H1 (cell line): ENCODE results near the gene NAPA. TPM values are rescaled to one million over a fixed set of nuclear protein-coding genes. Genes with fewer than 3 reads are reported as not detected.

ENCODE experiments used
- CTCF ChIA-PET: fragments of 300-600 bp; sonication (Branson Sonifier 250); formaldehyde crosslinking; loops from one replicate; lab custom pipeline; 2021; ENCODE audit not compliant: partially characterized antibody; lab: Charles Lee
- POLR2A ChIA-PET: fragments of 300-600 bp; sonication (Branson Sonifier 250); formaldehyde crosslinking; loops from one replicate; lab custom pipeline; 2021; ENCODE audit warnings: inconsistent platforms; ENCODE audit not compliant: partially characterized antibody; lab: Charles Lee
- DNase-seq, 2 experiments: peaks; one replicate each; pipeline versions ENCODE4 v3.0.0 to v3.0.0-alpha.2; 2010 to 2022; ENCODE audit warnings: low spot score in 2 of 2, low read depth in 1 of 2, mixed read lengths in 1 of 2
- FAIRE-seq: peaks from 2 replicates; lab custom pipeline; 2011; peaks lifted over from hg19 to GRCh38; lab: Jason Lieb, UNC
- H2AFZ ChIP-seq: 2 replicates; pipeline ENCODE4 v1.8.1; 2012; ENCODE audit warnings: low read length, inconsistent platforms
- H2AK5ac ChIP-seq: 2 replicates; pipeline ENCODE4 v1.6.1; 2013; ENCODE audit warnings: low read depth, low read length
- H2BK120ac ChIP-seq: replicated peaks from 2 replicates; pipeline ENCODE3; 2013; ENCODE audit warnings: low read depth, low read length, inconsistent platforms
- H2BK12ac ChIP-seq: 2 replicates; pipeline ENCODE4 v1.6.1; 2013; ENCODE audit warnings: low read depth, low read length
- H2BK15ac ChIP-seq: 2 replicates; pipeline ENCODE4 v1.6.1; 2013; ENCODE audit warnings: low read length
- H2BK20ac ChIP-seq: 2 replicates; pipeline ENCODE4 v1.6.1; 2013; ENCODE audit warnings: low read length
- H2BK5ac ChIP-seq: 2 replicates; pipeline ENCODE4 v1.6.1; 2013; ENCODE audit warnings: low read depth, low read length
- H3K14ac ChIP-seq: 2 replicates; pipeline ENCODE4 v1.6.1; 2013; ENCODE audit warnings: inconsistent platforms; ENCODE audit not compliant: insufficient read length
- H3K18ac ChIP-seq: 2 replicates; pipeline ENCODE4 v1.6.1; 2013; ENCODE audit warnings: low read length; ENCODE audit errors: extremely low read depth
- H3K23ac ChIP-seq: 2 replicates; pipeline ENCODE4 v1.6.1; 2013; ENCODE audit warnings: inconsistent platforms; ENCODE audit not compliant: insufficient read length
- H3K23me2 ChIP-seq: 2 replicates; pipeline ENCODE4 v1.6.1; 2013; ENCODE audit warnings: low read depth, low read length
- H3K27ac ChIP-seq: 2 replicates; pipeline ENCODE4 v1.6.1; 2011; ENCODE audit warnings: low read depth, low read length, inconsistent platforms
- H3K27me3 ChIP-seq, 4 experiments: replicated peaks in 1 of 4; 1 replicate in 1 of 4; 2 replicates in 3 of 4; pipeline versions ENCODE4 v1.6.1 to v1.8.1; 2011 to 2013; ENCODE audit warnings: low read length in 3 of 4, mild to moderate bottlenecking in 3 of 4, inconsistent platforms in 2 of 4, mixed read lengths in 2 of 4, moderate library complexity in 1 of 4; ENCODE audit not compliant: control insufficient read depth in 3 of 4, insufficient read depth in 3 of 4; ENCODE audit errors: extremely low read depth in 1 of 4
- H3K36me3 ChIP-seq, 4 experiments: 2 replicates each; pipeline versions ENCODE4 v1.6.1 to v1.8.1; 2011 to 2013; ENCODE audit warnings: mild to moderate bottlenecking in 4 of 4, low read length in 3 of 4, moderate library complexity in 2 of 4, control low read depth in 1 of 4, inconsistent platforms in 1 of 4; ENCODE audit not compliant: insufficient read depth in 4 of 4, control insufficient read depth in 2 of 4
- H3K4ac ChIP-seq: replicated peaks from 2 replicates; pipeline ENCODE3; 2013; ENCODE audit warnings: low read length, low read depth, mixed read lengths, inconsistent platforms; ENCODE audit not compliant: insufficient read length
- H3K4me1 ChIP-seq, 4 experiments: replicated peaks in 1 of 4; 1 replicate in 1 of 4; 2 replicates in 3 of 4; pipeline versions ENCODE4 v1.6.1 to v1.8.1; 2011 to 2013; ENCODE audit warnings: low read length in 3 of 4, inconsistent platforms in 2 of 4, mixed read lengths in 1 of 4; ENCODE audit not compliant: insufficient read depth in 4 of 4, control insufficient read depth in 3 of 4
- H3K4me2 ChIP-seq, 2 experiments: 2 replicates each; pipeline versions ENCODE4 v1.6.1 to v1.8.1; 2011 to 2013; ENCODE audit warnings: low read depth in 2 of 2, low read length in 2 of 2, control low read depth in 1 of 2, inconsistent platforms in 1 of 2, mild to moderate bottlenecking in 1 of 2; ENCODE audit not compliant: insufficient read depth in 1 of 2
- H3K4me3 ChIP-seq, 4 experiments: fragments of 200-600, 300-600 bp in 1 of 4; sonication (generic), shearing (Covaris generic), sonication (Bioruptor Twin) in 1 of 4; 2 replicates each; pipeline versions ENCODE4 v1.5.1 to v1.8.1; 2011 to 2016; ENCODE audit warnings: low read length in 4 of 4, low read depth in 3 of 4, control low read depth in 2 of 4, inconsistent platforms in 2 of 4, mild to moderate bottlenecking in 2 of 4, mixed read lengths in 1 of 4, moderate library complexity in 1 of 4; ENCODE audit not compliant: insufficient read depth in 2 of 4; ENCODE audit errors: extremely low read depth in 1 of 4
- H3K56ac ChIP-seq: replicated peaks from 2 replicates; pipeline ENCODE3; 2013; ENCODE audit warnings: low read depth, mild to moderate bottlenecking, mixed read lengths, low read length, inconsistent platforms; ENCODE audit not compliant: insufficient read length
- H3K79me1 ChIP-seq: 2 replicates; pipeline ENCODE4 v1.6.1; 2013; ENCODE audit warnings: low read depth, low read length, control low read depth
- H3K79me2 ChIP-seq, 2 experiments: 2 replicates each; pipeline versions ENCODE4 v1.6.1 to v1.8.1; 2012 to 2013; ENCODE audit warnings: low read length in 2 of 2, mild to moderate bottlenecking in 2 of 2, inconsistent platforms in 1 of 2; ENCODE audit not compliant: insufficient read depth in 2 of 2, control insufficient read depth in 1 of 2
- H3K9ac ChIP-seq, 4 experiments: replicated peaks in 1 of 4; 1 replicate in 1 of 4; 2 replicates in 3 of 4; pipeline versions ENCODE4 v1.6.1 to v1.8.1; 2011 to 2013; ENCODE audit warnings: low read depth in 3 of 4, low read length in 3 of 4, control low read depth in 2 of 4, mild to moderate bottlenecking in 2 of 4, moderate library complexity in 2 of 4, inconsistent platforms in 1 of 4; ENCODE audit errors: extremely low read depth in 1 of 4
- H3K9me3 ChIP-seq, 2 experiments: 2 replicates each; pipeline versions ENCODE4 v1.6.1 to v1.8.1; 2012 to 2013; ENCODE audit warnings: mild to moderate bottlenecking in 2 of 2, moderate library complexity in 2 of 2, control low read depth in 1 of 2, inconsistent platforms in 1 of 2, low read depth in 1 of 2, low read length in 1 of 2, mixed read lengths in 1 of 2; ENCODE audit not compliant: insufficient read depth in 2 of 2
- H4K20me1 ChIP-seq, 2 experiments: replicated peaks in 1 of 2; 2 replicates each; pipeline versions ENCODE3 to v1.8.1; 2011 to 2013; ENCODE audit warnings: inconsistent platforms in 2 of 2, low read length in 2 of 2, mild to moderate bottlenecking in 1 of 2; ENCODE audit not compliant: insufficient read depth in 2 of 2, control insufficient read depth in 1 of 2
- H4K5ac ChIP-seq: 2 replicates; pipeline ENCODE4 v1.6.1; 2013; ENCODE audit warnings: low read length, low read depth, mixed read lengths, inconsistent platforms; ENCODE audit not compliant: insufficient read length
- H4K8ac ChIP-seq: 2 replicates; pipeline ENCODE4 v1.8.0; 2013; ENCODE audit warnings: mild to moderate bottlenecking, moderate library complexity, low read length, inconsistent platforms; ENCODE audit not compliant: insufficient read depth; ENCODE audit errors: extremely low read depth
- H4K91ac ChIP-seq: replicated peaks from 2 replicates; pipeline ENCODE3; 2013; ENCODE audit warnings: low read length, mixed read lengths, inconsistent platforms; ENCODE audit not compliant: insufficient read length
- CBX5 ChIP-seq: fragments of 300-800, 300-1000 bp; sonication (generic); IDR thresholded peaks from 2 replicates; pipeline ENCODE4 v1.7.1; 2016; ENCODE audit warnings: antibody characterized with exemption, low read length, low read depth
- EP300 ChIP-seq, 2 experiments: IDR thresholded peaks; 1 replicate in 1 of 2; 2 replicates in 1 of 2; pipeline ENCODE4 v1.6.1; 2011 to 2012; ENCODE audit warnings: low read depth in 2 of 2, low read length in 2 of 2, mild to moderate bottlenecking in 2 of 2, borderline replicate concordance in 1 of 2, inconsistent platforms in 1 of 2, moderate library complexity in 1 of 2
- HDAC6 ChIP-seq: IDR thresholded peaks from one replicate; pipeline ENCODE4 v1.7.1; 2012; ENCODE audit warnings: low read depth, mild to moderate bottlenecking, inconsistent platforms, low read length, moderate library complexity
- MAFK ChIP-seq: IDR thresholded peaks from 2 replicates; pipeline ENCODE4 v1.6.1; 2012; ENCODE audit warnings: low read depth, mild to moderate bottlenecking, improper control_type of control experiment, low read length
- NANOG ChIP-seq: IDR thresholded peaks from 2 replicates; pipeline ENCODE4 v1.6.1; 2011; ENCODE audit warnings: low read length, low read depth, mild to moderate bottlenecking, inconsistent platforms; ENCODE audit not compliant: insufficient read depth, poor library complexity, severe bottlenecking
- PHF8 ChIP-seq: fragments of 200-600 bp; sonication (generic); conservative IDR thresholded peaks from 2 replicates; pipeline ENCODE4 v1.7.1; 2012; ENCODE audit warnings: low read depth, mild to moderate bottlenecking, inconsistent platforms, low read length, moderate library complexity
- RNF2 ChIP-seq: fragments of 200-900, 300-1000 bp; sonication (generic); IDR thresholded peaks from 2 replicates; pipeline ENCODE4 v1.7.1; 2016; ENCODE audit warnings: borderline replicate concordance, low read depth, mild to moderate bottlenecking, antibody characterized with exemption, low read length; ENCODE audit not compliant: poor library complexity, severe bottlenecking; ENCODE audit errors: missing control alignments
- SP2 ChIP-seq: IDR thresholded peaks from 2 replicates; pipeline ENCODE4 v1.6.1; 2012; ENCODE audit warnings: mild to moderate bottlenecking, low read length, inconsistent platforms
- SRF ChIP-seq: IDR thresholded peaks from 2 replicates; pipeline ENCODE4 v1.6.1; 2011; ENCODE audit warnings: mild to moderate bottlenecking, low read depth, low read length, moderate library complexity
- TBP ChIP-seq: IDR thresholded peaks from 2 replicates; pipeline ENCODE4 v1.6.1; 2011; ENCODE audit warnings: low read depth, low read length, improper control_type of control experiment
- WGBS, 2 experiments: shearing (Covaris generic) in 1 of 2; methylation state at CpG; one replicate each; pipeline versions ENCODE4 v1.1.6 to v1.1.7; 2013 to 2015; ENCODE audit warnings: low lambda C conversion rate in 2 of 2, mixed read lengths in 2 of 2, inconsistent platforms in 1 of 2, low coverage in 1 of 2, missing lambda C conversion rate in 1 of 2; ENCODE audit not compliant: insufficient replicate concordance in 2 of 2, insufficient coverage in 1 of 2, insufficient read length in 1 of 2; ENCODE audit errors: extremely low coverage in 1 of 2, missing lambda C conversion rate in 1 of 2; 5-methylcytosine and 5-hydroxymethylcytosine counted together
- polyA plus RNA-seq, 7 experiments: library from polyadenylated mRNA; depleted of rRNA in 3 of 7; stranded (reverse) in 5 of 7; unstranded in 2 of 7; fragments of >200 nt in 5 of 7; fragments of 200-250 nt in 2 of 7; gene quantifications; 1 replicate in 5 of 7; 2 replicates in 1 of 7; 4 replicates in 1 of 7; pipeline versions ENCODE4 v1.2.1 to v1.2.3, GENCODE V29; 2011 to 2013; ENCODE audit warnings: missing spikeins in 2 of 7, mixed read lengths in 2 of 7
- total RNA-seq: library from RNA; stranded (reverse); fragmentation: NEBNext Ultra II Directional; extraction: Animal tissue kit (Norgen Biotek cat#: 25700); gene quantifications from 2 replicates; pipeline ENCODE4 v1.2.1, GENCODE V29; 2021
- TF ChIP-seq, protein P1 (sequence below): IDR thresholded peaks from 2 replicates; pipeline ENCODE4 v1.6.1; 2011; ENCODE audit warnings: low read length, improper control_type of control experiment

NAPA gene
- total and polyA plus RNA-seq, 2 of the 8 experiments (the other 6 are each of a cell fraction or from before 2014, with no cell fraction given): 58.5 to 78.2 TPM

DNA sequence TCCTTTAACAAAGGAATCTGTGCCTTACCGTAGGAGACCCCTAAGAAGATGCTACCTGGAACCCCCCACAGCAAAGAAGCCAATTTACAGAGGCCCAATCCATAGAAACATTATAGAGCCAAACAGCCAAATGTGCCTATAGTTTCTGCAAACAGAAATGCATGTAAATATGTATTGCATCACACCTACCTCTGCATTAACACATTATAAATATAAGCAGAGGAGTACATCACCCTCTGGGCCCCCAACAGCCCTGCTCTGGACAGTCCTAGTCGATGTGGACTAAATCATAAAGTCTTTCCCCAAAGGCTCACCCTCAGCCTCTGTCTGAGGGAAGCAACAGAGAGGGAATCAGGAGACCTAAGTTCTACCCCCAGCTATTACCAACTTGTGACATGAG lies 32.3 kb upstream of the NAPA start:
- Histone ChIP-seq H3K9ac (no peak overlapping the region), H3K23ac (no peak overlapping the region), H3K27ac (no peak overlapping the region), H3K14ac (no peak overlapping the region), H3K27me3 (no peaks in the 10 kb centered on the region), H3K4me1 (peaks cover 0 to 4% (median 0%) of the 10 kb centered on the region in 4 experiments; a peak in 1 of 7 replicates), H3K56ac (no peak overlapping the region), H2BK5ac (no peak overlapping the region), H3K23me2 (no peaks in the 10 kb centered on the region), H4K20me1 (no peaks in the 10 kb centered on the region), H2AFZ (no peak overlapping the region), H4K91ac (no peak overlapping the region), H3K4me3 (no peak overlapping the region), H2BK15ac (no peak overlapping the region), H3K79me2 (no peaks in the 10 kb centered on the region), H3K4ac (no peak overlapping the region), H2BK20ac (no peak overlapping the region), H2AK5ac (no peak overlapping the region), H4K5ac (no peak overlapping the region), H3K18ac (no peak overlapping the region), H4K8ac (no peak overlapping the region), H3K36me3 (no peaks in the 10 kb centered on the region), H2BK120ac (no peak overlapping the region), H3K4me2 (no peak overlapping the region), H3K79me1 (no peaks in the 10 kb centered on the region), H3K9me3 (no peaks in the 10 kb centered on the region), H2BK12ac (no peak overlapping the region)
- POLR2A ChIA-PET: interaction anchor here (1.1 kb wide), 1 partner anchor 13 kb away, joined by 3 read pairs; no protein-coding TSS in a partner anchor
- CTCF ChIA-PET: interaction anchor here (0.8 to 1.7 kb wide), 2 partner anchors 26 to 152 kb away, joined by 3 to 5 read pairs; no protein-coding TSS in a partner anchor
- DNase-seq (no peak), FAIRE-seq (no peak)
- 97% methylated on average over 2 of the region's 2 CpGs; no CpG with 5 or more reads in 1 of the 2 experiments for WGBS, 2 experiments
- TF ChIP-seq TBP: no peak
- no peak for TF ChIP-seq MAFK
- no peak for TF ChIP-seq SRF
- no peak for TF ChIP-seq SP2
- no peak for TF ChIP-seq CBX5
- no peak for TF ChIP-seq RNF2
- TF ChIP-seq PHF8: no peak
- no peak for TF ChIP-seq NANOG
- no peak for TF ChIP-seq EP300 (IDR thresholded peaks at IDR 0.05; ENCODE audit: borderline replicate concordance in 1 of 2, low read depth in 2 of 2, low read length in 2 of 2)
- TF ChIP-seq, protein P1, sequence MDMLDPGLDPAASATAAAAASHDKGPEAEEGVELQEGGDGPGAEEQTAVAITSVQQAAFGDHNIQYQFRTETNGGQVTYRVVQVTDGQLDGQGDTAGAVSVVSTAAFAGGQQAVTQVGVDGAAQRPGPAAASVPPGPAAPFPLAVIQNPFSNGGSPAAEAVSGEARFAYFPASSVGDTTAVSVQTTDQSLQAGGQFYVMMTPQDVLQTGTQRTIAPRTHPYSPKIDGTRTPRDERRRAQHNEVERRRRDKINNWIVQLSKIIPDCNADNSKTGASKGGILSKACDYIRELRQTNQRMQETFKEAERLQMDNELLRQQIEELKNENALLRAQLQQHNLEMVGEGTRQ: no peak
- no peak for TF ChIP-seq HDAC6
